Lower leg skin (tissue), 4 donors: Measurements from ENCODE around the gene MYH15. TPM values are rescaled to one million over a fixed set of nuclear protein-coding genes. Genes with fewer than 3 reads are reported as not detected.

Source experiments
- DNase-seq, 2 donors: peaks; one replicate each; pipeline ENCODE4 v3.0.0-alpha.2; 2019; ENCODE audit warnings: low spot score in 2 of 2
- H3K4me3 ChIP-seq: fragments of 200-600 bp; sonication (generic); 2 replicates; pipeline ENCODE4 v1.5.1; 2017; ENCODE audit warnings: mild to moderate bottlenecking, low read depth; ENCODE audit not compliant: poor library complexity, severe bottlenecking
- POLR2A ChIP-seq, 2 donors: fragments of 450-650 bp; IDR thresholded peaks; one replicate each; pipeline ENCODE4 v1.6.1; 2016 to 2017; ENCODE audit warnings: antibody characterized with exemption in 2 of 2, mild to moderate bottlenecking in 1 of 2, moderate library complexity in 1 of 2
- WGBS, 2 donors: methylation state at CpG; one replicate each; pipeline ENCODE4 v1.1.5; 2018; 5-methylcytosine and 5-hydroxymethylcytosine counted together
- intact Hi-C: fragments of 100-400 bp; cut with DNase I; formaldehyde crosslinking; loops from one replicate; pipeline ENCODE4 v1.15.0; 2023; ENCODE audit warnings: low total_unique reads
- total RNA-seq, 4 donors: library from RNA; depleted of rRNA; stranded (reverse); fragments of >200 nt; gene quantifications; one replicate each; pipeline ENCODE4 v1.1.0, GENCODE V29; 2016
- TF ChIP-seq, protein P1 (sequence below), 3 donors: fragments of 450-650 bp; IDR thresholded peaks; one replicate each; pipeline ENCODE4 v1.5.1; 2016; ENCODE audit warnings: antibody characterized with exemption in 3 of 3, mild to moderate bottlenecking in 3 of 3, moderate library complexity in 2 of 3

Gene MYH15
- total RNA-seq, 4 donors from 2014 or later = 0.04 to 0.88 (median 0.27) TPM

DNA sequence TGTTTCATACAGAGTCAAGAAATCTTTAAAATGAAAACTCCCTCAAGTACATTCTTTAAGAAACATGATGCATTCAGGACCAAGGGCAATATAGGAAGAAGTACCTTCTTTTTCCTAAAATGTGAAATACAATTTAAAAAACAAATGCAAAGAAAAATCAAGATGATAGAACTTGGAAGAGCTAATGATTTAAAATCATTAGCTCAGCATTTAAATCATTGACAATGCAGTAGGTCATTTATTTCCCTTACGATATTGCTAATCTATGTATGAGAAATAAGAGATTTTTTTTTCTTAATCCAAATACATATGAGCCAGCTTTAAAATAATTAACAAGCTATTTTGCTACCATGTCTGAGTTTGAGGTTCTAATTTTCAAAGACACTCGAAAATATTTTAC lies 108.6 kb downstream of the MYH15 start:
- intact Hi-C loops = no loop called here
- WGBS, 2 donors = 82 to 88% methylated on average over 2 of the region's 2 CpGs
- no peak for DNase-seq
- TF ChIP-seq, protein P1, sequence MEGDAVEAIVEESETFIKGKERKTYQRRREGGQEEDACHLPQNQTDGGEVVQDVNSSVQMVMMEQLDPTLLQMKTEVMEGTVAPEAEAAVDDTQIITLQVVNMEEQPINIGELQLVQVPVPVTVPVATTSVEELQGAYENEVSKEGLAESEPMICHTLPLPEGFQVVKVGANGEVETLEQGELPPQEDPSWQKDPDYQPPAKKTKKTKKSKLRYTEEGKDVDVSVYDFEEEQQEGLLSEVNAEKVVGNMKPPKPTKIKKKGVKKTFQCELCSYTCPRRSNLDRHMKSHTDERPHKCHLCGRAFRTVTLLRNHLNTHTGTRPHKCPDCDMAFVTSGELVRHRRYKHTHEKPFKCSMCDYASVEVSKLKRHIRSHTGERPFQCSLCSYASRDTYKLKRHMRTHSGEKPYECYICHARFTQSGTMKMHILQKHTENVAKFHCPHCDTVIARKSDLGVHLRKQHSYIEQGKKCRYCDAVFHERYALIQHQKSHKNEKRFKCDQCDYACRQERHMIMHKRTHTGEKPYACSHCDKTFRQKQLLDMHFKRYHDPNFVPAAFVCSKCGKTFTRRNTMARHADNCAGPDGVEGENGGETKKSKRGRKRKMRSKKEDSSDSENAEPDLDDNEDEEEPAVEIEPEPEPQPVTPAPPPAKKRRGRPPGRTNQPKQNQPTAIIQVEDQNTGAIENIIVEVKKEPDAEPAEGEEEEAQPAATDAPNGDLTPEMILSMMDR (IDR thresholded peaks at IDR 0.05) = no peak
- TF ChIP-seq POLR2A (IDR thresholded peaks at IDR 0.05) = no peak
- H3K4me3 ChIP-seq = no peak overlapping the region

- 97 to 99% methylated on average over 6 of the region's 6 CpGs for WGBS, 2 donors
- intact Hi-C loops = no loop called here
- TF ChIP-seq, protein P1 (IDR thresholded peaks at IDR 0.05) = no peak
- TF ChIP-seq POLR2A (IDR thresholded peaks at IDR 0.05) = no peak
- no peak overlapping the region for H3K4me3 ChIP-seq
- DNase-seq = no peak
Measured at GRCh38 chr3:108398510-108398909, 111.9 kb downstream of the MYH15 start.

GRCh38 chr3:108396336-108396735 lies 114.1 kb downstream of the MYH15 start:
- intact Hi-C loops = no loop called here
- WGBS, 2 donors = 75 to 94% methylated on average over 1 of the region's 1 CpG
- H3K4me3 ChIP-seq = no peak overlapping the region
- TF ChIP-seq POLR2A (IDR thresholded peaks at IDR 0.05) = no peak
- TF ChIP-seq, protein P1 (IDR thresholded peaks at IDR 0.05) = no peak
- no peak for DNase-seq

DNA sequence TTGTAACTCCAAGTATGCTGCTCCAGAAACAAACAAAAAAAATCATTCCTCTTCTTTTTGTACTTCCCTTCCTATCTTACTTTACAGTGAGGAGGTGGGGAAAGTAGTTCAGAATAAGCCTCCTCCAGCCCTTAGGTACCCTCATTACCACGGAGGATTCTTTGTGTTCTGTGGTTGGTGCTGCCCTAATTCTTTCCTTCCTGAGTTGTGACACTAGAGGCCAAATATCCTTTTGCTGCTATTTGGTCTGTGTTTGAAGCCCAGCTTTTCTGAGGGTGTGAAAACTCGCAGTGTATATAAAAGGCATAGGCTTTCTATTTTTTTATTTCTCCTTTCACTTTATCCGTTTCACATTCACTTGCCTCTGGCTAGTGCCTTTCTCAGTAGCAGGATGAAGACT lies 115.8 kb downstream of the MYH15 start:
- H3K4me3 ChIP-seq = no peak overlapping the region
- DNase-seq = no peak
- TF ChIP-seq POLR2A (IDR thresholded peaks at IDR 0.05) = no peak
- TF ChIP-seq, protein P1 (IDR thresholded peaks at IDR 0.05) = no peak
- WGBS, 2 donors = 61 to 66% methylated on average over 3 of the region's 3 CpGs
- intact Hi-C loops = no loop called here

GRCh38 chr3:108394016-108394415 lies 116.4 kb downstream of the MYH15 start:
- TF ChIP-seq, protein P1 (IDR thresholded peaks at IDR 0.05) = no peak
- TF ChIP-seq POLR2A (IDR thresholded peaks at IDR 0.05) = no peak
- 37 to 67% methylated on average over 2 of the region's 2 CpGs for WGBS, 2 donors

GRCh38 chr3:108393128-108393900 lies 117.1 kb downstream of the MYH15 start:
- TF ChIP-seq, protein P1 (IDR thresholded peaks at IDR 0.05) = no peak
- no peak for TF ChIP-seq POLR2A (IDR thresholded peaks at IDR 0.05)
- intact Hi-C loops = no loop called here
- DNase-seq = no peak
- H3K4me3 ChIP-seq = no peak overlapping the region
- 65 to 93% methylated on average over 2 to 3 of the region's 3 CpGs for WGBS, 2 donors

More at GRCh38 chr3:108394016-108394415, 116.4 kb downstream of the MYH15 start:
- intact Hi-C loops = no loop called here
- no peak overlapping the region for H3K4me3 ChIP-seq
- DNase-seq = no peak
